Neural progenitor cell (in vitro differentiated cells): ENCODE measurements around the gene TPPP3.

Experiments used
- EZH2 ChIP-seq: fragments of 200-600 bp; sonication (generic); IDR thresholded peaks from 2 replicates; pipeline ENCODE4 v1.6.1; 2017; ENCODE audit warnings: antibody characterized with exemption, mild to moderate bottlenecking, moderate library complexity
- EZH2phosphoT487 ChIP-seq: fragments of 200-600 bp; sonication (generic); IDR thresholded peaks from 2 replicates; pipeline ENCODE4 v1.6.1; 2017; ENCODE audit warnings: antibody characterized with exemption
- TF ChIP-seq, protein P1 (sequence below): fragments of 200-600 bp; sonication (generic); IDR thresholded peaks from 2 replicates; pipeline ENCODE4 v1.5.1; 2017; ENCODE audit warnings: antibody characterized with exemption, mild to moderate bottlenecking

- TF ChIP-seq, protein P1, sequence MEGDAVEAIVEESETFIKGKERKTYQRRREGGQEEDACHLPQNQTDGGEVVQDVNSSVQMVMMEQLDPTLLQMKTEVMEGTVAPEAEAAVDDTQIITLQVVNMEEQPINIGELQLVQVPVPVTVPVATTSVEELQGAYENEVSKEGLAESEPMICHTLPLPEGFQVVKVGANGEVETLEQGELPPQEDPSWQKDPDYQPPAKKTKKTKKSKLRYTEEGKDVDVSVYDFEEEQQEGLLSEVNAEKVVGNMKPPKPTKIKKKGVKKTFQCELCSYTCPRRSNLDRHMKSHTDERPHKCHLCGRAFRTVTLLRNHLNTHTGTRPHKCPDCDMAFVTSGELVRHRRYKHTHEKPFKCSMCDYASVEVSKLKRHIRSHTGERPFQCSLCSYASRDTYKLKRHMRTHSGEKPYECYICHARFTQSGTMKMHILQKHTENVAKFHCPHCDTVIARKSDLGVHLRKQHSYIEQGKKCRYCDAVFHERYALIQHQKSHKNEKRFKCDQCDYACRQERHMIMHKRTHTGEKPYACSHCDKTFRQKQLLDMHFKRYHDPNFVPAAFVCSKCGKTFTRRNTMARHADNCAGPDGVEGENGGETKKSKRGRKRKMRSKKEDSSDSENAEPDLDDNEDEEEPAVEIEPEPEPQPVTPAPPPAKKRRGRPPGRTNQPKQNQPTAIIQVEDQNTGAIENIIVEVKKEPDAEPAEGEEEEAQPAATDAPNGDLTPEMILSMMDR: no peak
- no peak for TF ChIP-seq EZH2phosphoT487
- no peak for TF ChIP-seq EZH2
Measured at GRCh38 chr16:67423611-67424260, 30.4 kb upstream of the TPPP3 start.
